ENCODE data around the gene SLC7A8. TPM values are rescaled to one million over a fixed set of nuclear protein-coding genes. Genes with fewer than 3 reads are reported as not detected.

SLC7A8 gene
- total RNA-seq, 4 donors from 2014 or later, result 45.2 to 67.7 (median 53.2) TPM

DNA sequence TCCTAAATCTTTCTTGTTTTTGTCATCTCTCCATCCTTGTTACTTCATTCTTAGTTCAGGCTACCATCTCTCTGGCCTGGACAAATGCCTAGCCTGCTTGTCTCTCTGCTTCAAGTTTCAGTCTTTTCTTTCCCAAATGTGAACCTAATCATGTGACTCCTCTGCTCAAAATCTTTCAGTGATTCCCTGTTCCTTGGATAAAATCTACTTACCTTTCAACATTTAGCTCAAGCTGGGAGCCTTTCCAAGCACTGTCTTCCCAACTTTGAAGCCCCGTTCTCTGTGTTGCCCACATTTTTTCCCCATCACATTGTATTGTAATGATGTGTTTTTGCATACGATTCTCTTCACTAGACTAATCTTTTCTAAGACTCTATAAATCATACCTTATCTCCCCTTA is 24.7 kb downstream of the SLC7A8 start:
- H3K4me3 ChIP-seq, result no peak overlapping the region
- WGBS, result 83% methylated on average over 2 of the region's 2 CpGs
- TF ChIP-seq POLR2AphosphoS5 (IDR thresholded peaks at IDR 0.05) (no peak), EP300 (IDR thresholded peaks at IDR 0.05) (no peak), POLR2A (IDR thresholded peaks at IDR 0.05) (no peak)
- TF ChIP-seq, protein P1, sequence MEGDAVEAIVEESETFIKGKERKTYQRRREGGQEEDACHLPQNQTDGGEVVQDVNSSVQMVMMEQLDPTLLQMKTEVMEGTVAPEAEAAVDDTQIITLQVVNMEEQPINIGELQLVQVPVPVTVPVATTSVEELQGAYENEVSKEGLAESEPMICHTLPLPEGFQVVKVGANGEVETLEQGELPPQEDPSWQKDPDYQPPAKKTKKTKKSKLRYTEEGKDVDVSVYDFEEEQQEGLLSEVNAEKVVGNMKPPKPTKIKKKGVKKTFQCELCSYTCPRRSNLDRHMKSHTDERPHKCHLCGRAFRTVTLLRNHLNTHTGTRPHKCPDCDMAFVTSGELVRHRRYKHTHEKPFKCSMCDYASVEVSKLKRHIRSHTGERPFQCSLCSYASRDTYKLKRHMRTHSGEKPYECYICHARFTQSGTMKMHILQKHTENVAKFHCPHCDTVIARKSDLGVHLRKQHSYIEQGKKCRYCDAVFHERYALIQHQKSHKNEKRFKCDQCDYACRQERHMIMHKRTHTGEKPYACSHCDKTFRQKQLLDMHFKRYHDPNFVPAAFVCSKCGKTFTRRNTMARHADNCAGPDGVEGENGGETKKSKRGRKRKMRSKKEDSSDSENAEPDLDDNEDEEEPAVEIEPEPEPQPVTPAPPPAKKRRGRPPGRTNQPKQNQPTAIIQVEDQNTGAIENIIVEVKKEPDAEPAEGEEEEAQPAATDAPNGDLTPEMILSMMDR (IDR thresholded peaks at IDR 0.05), result no peak
- no peaks in the 10 kb centered on the region for H3K36me3 ChIP-seq
- H3K9me3 ChIP-seq, result no peaks in the 10 kb centered on the region
- H3K27ac ChIP-seq, result no peak overlapping the region
- H3K27me3 ChIP-seq, result no peaks in the 10 kb centered on the region
- no peak for DNase-seq (ENCODE audit: low spot score in 2 of 2)
- H3K4me1 ChIP-seq, result peaks cover 52% of the 10 kb centered on the region

DNA sequence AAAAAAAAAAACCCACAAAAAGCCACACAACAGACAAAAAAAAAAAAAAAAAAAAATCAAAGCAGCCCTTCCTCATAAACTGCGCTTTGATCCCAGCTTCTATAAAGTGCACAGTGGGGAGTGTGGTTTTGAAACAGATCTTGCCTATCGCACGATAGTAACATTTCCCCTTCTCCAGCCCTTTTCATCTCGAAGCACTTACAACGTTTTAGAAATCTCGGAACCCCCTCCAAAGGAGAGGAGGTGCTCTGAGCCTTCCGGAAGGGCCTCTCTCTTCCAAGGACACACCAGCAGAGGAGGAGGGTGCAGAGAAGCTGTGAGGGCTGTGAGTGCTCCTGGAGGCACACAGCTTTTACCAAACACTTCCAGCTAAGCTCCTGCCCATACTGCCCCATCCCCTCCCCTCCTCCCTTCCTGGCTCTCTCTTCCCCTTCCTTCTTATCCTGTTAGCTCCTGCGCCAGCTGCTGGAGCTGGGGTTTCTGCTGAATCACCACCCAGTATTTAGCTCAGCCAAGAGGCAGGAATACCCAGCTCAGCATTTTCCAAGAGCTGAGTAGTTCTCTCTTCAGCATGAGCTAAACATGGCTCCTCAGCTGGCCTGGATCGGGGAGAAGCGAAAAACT is 28.4 kb downstream of the SLC7A8 start:
- peak; percentile 88 for DNase-seq (ENCODE audit: low spot score in 2 of 2)
- TF ChIP-seq EP300 (IDR thresholded peaks at IDR 0.05) (no peak), POLR2A (IDR thresholded peaks at IDR 0.05) (peak in 1 of 2 donors; percentile 24), POLR2AphosphoS5 (IDR thresholded peaks at IDR 0.05) (peak in 1 of 3 donors; percentile 63)
- TF ChIP-seq, protein P1 (IDR thresholded peaks at IDR 0.05), result no peak
- Histone ChIP-seq H3K27me3 (no peaks in the 10 kb centered on the region), H3K4me1 (peaks cover 70% of the 10 kb centered on the region), H3K36me3 (no peaks in the 10 kb centered on the region), H3K9me3 (no peaks in the 10 kb centered on the region), H3K4me3 (peak overlapping the region; percentile 46), H3K27ac (peak overlapping the region; percentile 96)
- 22% methylated on average over 10 of the region's 10 CpGs for WGBS

DNA sequence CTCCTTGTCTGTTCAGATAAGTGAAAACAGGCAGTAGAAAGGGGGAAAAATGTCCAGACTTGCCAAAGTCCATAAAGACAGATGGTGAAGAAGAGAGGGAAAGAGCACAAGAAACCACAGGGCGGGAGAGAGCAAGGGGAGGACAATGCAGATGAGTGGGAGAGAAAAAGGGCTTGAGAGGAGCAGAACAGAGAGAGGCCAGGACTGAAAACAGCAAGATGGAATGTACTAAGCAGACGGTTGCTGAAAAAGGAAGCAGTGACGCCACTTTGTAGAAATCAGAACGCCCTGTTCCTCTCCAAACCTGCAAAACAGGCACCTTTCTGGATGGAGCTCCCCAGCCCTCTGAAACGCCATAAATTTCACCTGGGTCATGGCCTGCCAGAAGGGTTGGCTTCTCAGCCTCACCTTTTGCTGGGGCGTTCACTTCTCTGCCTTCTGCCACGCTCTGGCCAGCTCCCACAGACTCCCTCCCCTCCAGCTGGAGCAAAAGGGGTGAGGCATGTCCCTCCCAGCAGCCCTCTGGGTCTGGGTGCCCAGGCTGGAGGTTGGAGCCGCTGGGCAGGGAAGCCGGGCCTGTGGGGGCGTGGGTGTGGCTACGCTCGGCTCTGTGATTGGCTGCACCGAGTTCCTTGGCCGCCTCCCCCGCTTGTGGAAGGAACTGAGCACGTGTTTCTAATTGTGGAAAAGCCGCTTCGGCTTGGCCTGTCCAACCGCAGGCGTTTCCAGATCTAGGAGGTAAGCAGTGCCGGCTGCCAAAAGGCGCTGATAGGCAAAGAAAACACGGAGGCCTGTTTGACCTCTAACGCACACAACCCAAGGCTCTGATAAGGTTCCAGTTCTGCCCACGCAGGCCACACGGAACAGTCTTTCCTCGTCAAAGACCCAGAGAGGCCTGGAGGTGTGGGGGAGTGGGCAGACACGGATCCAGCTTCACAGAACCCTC is 29.3 kb downstream of the SLC7A8 start:
- 13% methylated on average over 18 of the region's 28 CpGs for WGBS
- no peaks in the 10 kb centered on the region for H3K9me3 ChIP-seq
- H3K4me1 ChIP-seq, result peaks cover 71% of the 10 kb centered on the region
- peak; percentile 96 to 97 for DNase-seq (ENCODE audit: low spot score in 2 of 2)
- peak overlapping the region; percentile 46 for H3K4me3 ChIP-seq
- H3K27ac ChIP-seq, result peak overlapping the region; percentile 96
- no peaks in the 10 kb centered on the region for H3K27me3 ChIP-seq
- H3K36me3 ChIP-seq, result no peaks in the 10 kb centered on the region
- peak in 1 of 2 donors; percentile 71 for TF ChIP-seq POLR2A (IDR thresholded peaks at IDR 0.05)
- TF ChIP-seq, protein P1 (IDR thresholded peaks at IDR 0.05), result no peak
- TF ChIP-seq POLR2AphosphoS5 (IDR thresholded peaks at IDR 0.05), result peak in 2 of 3 donors; percentile 18 to 41
- peak; percentile 78 for TF ChIP-seq EP300 (IDR thresholded peaks at IDR 0.05)

DNA sequence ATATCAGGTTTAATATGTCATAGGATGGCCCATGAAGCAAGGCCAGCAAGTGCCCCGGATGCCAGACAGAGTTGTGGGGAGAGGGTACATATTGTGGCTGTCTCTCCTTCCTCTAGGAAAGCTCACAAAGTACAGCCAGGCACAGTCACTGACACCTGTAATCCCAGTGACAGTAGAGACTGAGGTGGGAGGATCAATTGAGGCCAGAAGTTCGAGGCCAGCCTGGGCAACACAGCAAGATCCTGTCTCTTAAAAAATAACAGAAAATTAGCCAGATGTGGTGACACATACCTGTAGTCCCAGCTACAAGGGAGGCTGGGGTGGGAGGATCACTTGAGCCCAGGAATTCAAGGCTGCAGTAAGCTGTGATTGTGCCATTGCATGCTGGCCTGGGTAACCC is 32.1 kb downstream of the SLC7A8 start:
- H3K9me3 ChIP-seq, result no peaks in the 10 kb centered on the region
- 100% methylated on average over 2 of the region's 2 CpGs for WGBS
- TF ChIP-seq POLR2A (IDR thresholded peaks at IDR 0.05), result no peak
- TF ChIP-seq POLR2AphosphoS5 (IDR thresholded peaks at IDR 0.05), result no peak
- TF ChIP-seq EP300 (IDR thresholded peaks at IDR 0.05), result no peak
- TF ChIP-seq, protein P1 (IDR thresholded peaks at IDR 0.05), result no peak
- peaks cover 77% of the 10 kb centered on the region for H3K4me1 ChIP-seq
- no peak overlapping the region for H3K4me3 ChIP-seq
- H3K27me3 ChIP-seq, result no peaks in the 10 kb centered on the region
- H3K27ac ChIP-seq, result no peak overlapping the region
- H3K36me3 ChIP-seq, result no peaks in the 10 kb centered on the region
- no peak for DNase-seq (ENCODE audit: low spot score in 2 of 2)

DNA sequence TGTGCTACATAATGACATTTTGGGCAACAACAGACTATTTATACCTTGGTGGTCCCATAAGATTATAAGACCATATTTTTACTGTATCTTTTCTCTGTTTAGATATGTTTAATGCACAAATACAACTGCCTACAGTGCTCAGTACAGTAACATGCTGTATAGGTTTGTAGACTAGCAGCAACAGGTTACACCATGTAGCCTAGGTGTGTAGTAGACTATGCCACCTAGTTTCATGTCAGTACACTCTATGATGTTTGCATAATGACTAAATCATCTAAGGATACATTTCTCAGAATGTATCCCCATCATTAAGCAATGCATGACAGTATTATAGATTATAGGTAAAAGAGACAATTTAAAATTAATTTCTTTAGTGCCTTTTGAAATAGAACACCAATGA is 33.7 kb downstream of the SLC7A8 start:
- H3K27ac ChIP-seq, result no peak overlapping the region
- H3K4me3 ChIP-seq, result no peak overlapping the region
- DNase-seq (ENCODE audit: low spot score in 2 of 2), result no peak
- no peaks in the 10 kb centered on the region for H3K36me3 ChIP-seq
- TF ChIP-seq EP300 (IDR thresholded peaks at IDR 0.05), result no peak
- TF ChIP-seq, protein P1 (IDR thresholded peaks at IDR 0.05), result no peak
- no peak for TF ChIP-seq POLR2A (IDR thresholded peaks at IDR 0.05)
- TF ChIP-seq POLR2AphosphoS5 (IDR thresholded peaks at IDR 0.05), result no peak
- H3K9me3 ChIP-seq, result no peaks in the 10 kb centered on the region
- H3K4me1 ChIP-seq, result peaks cover 73% of the 10 kb centered on the region
- no peaks in the 10 kb centered on the region for H3K27me3 ChIP-seq

Data from suprapubic skin (tissue), 4 donors.